HepG2 (cell line): Measurements from ENCODE around the gene ADGRG6. TPM values are rescaled to one million over a fixed set of nuclear protein-coding genes. Genes with fewer than 3 reads are reported as not detected.

Source experiments
- CEBPG ChIP-seq: IDR thresholded peaks from 2 replicates; pipeline ENCODE4 v1.6.1; 2016
- CREM ChIP-seq, 2 experiments: sonication (generic) in 1 of 2; formaldehyde crosslinking in 1 of 2; IDR thresholded peaks; 2 replicates each; pipeline versions ENCODE4 v1.4.0 to v1.6.1; 2016 to 2020; ENCODE audit warnings: antibody characterized with exemption in 1 of 2, mild to moderate bottlenecking in 1 of 2, missing genetic modification reagents in 1 of 2
- EHMT2 ChIP-seq: fragments of 200-600 bp; sonication (generic); IDR thresholded peaks from 2 replicates; pipeline ENCODE4 v1.7.0; 2017; ENCODE audit warnings: antibody characterized with exemption, low read depth, low read length, borderline replicate concordance
- ELF1 ChIP-seq: sonication (generic); formaldehyde crosslinking; IDR thresholded peaks from 2 replicates; pipeline ENCODE4 v1.4.0; 2020; ENCODE audit warnings: missing genetic modification reagents
- ELF3 ChIP-seq: IDR thresholded peaks from 2 replicates; pipeline ENCODE4 v1.6.1; 2016; ENCODE audit warnings: missing genetic modification reagents, missing compliant biosample characterization
- FOXA3 ChIP-seq: IDR thresholded peaks from 2 replicates; pipeline ENCODE4 v1.6.1; 2016; ENCODE audit warnings: missing genetic modification reagents, missing compliant biosample characterization
- GATAD2A ChIP-seq: IDR thresholded peaks from 2 replicates; pipeline ENCODE4 v1.6.1; 2016
- GLI4 ChIP-seq: sonication (generic); formaldehyde crosslinking; IDR thresholded peaks from 2 replicates; pipeline ENCODE4 v1.5.1; 2020; ENCODE audit warnings: missing genetic modification reagents, mild to moderate bottlenecking, moderate library complexity, borderline replicate concordance
- JARID2 ChIP-seq: sonication (generic); formaldehyde crosslinking; IDR thresholded peaks from 2 replicates; pipeline ENCODE4 v1.8.1; 2023; ENCODE audit warnings: missing genetic modification reagents, inconsistent platforms; ENCODE audit not compliant: insufficient replicate concordance
- KAT8 ChIP-seq: IDR thresholded peaks from 2 replicates; pipeline ENCODE4 v1.6.1; 2016; ENCODE audit warnings: missing genetic modification reagents, missing compliant biosample characterization
- MED1 ChIP-seq: sonication (generic); formaldehyde crosslinking; IDR thresholded peaks from 2 replicates; pipeline ENCODE4 v1.4.0; 2020; ENCODE audit warnings: missing genetic modification reagents
- MXI1 ChIP-seq: IDR thresholded peaks from 3 replicates; pipeline ENCODE4 v1.6.1; 2012; ENCODE audit warnings: low read depth, low read length, inconsistent platforms, borderline replicate concordance
- NFKBIZ ChIP-seq: IDR thresholded peaks from 2 replicates; pipeline ENCODE4 v1.6.1; 2018; ENCODE audit warnings: missing genetic modification reagents, missing compliant biosample characterization
- SCMH1 ChIP-seq: sonication (generic); formaldehyde crosslinking; IDR thresholded peaks from 2 replicates; pipeline ENCODE4 v1.9.0; 2021; ENCODE audit warnings: missing genetic modification reagents, mild to moderate bottlenecking, borderline replicate concordance
- SMARCC2 ChIP-seq: fragments of 450-650 bp; IDR thresholded peaks from 2 replicates; pipeline ENCODE4 v1.6.1; 2017; ENCODE audit warnings: antibody characterized with exemption, mild to moderate bottlenecking
- SP2 ChIP-seq: sonication (generic); formaldehyde crosslinking; IDR thresholded peaks from 2 replicates; pipeline ENCODE4 v1.5.1; 2020; ENCODE audit warnings: mild to moderate bottlenecking, missing genetic modification reagents
- SRSF1 ChIP-seq: fragments of 200-400 bp; formaldehyde crosslinking; optimal IDR thresholded peaks from 2 replicates; pipeline ENCODE3; 2017; ENCODE audit warnings: mild to moderate bottlenecking, low read depth, low read length, moderate library complexity
- TARDBP ChIP-seq: sonication (generic); formaldehyde crosslinking; IDR thresholded peaks from 2 replicates; pipeline ENCODE4 v1.8.0; 2022; ENCODE audit warnings: mild to moderate bottlenecking, missing genetic modification reagents
- TCF12 ChIP-seq, 2 experiments: fragments of 450-650 bp in 1 of 2; sonication (generic) in 1 of 2; formaldehyde crosslinking in 1 of 2; IDR thresholded peaks; 2 replicates each; pipeline versions ENCODE4 v1.6.1 to v1.8.0; 2017 to 2022; ENCODE audit warnings: antibody characterized with exemption in 1 of 2, mild to moderate bottlenecking in 1 of 2, missing genetic modification reagents in 1 of 2, moderate library complexity in 1 of 2
- XRCC5 ChIP-seq: fragments of 200-400 bp; formaldehyde crosslinking; optimal IDR thresholded peaks from 2 replicates; pipeline ENCODE3; 2017; ENCODE audit warnings: mild to moderate bottlenecking, low read length
- ZBTB34 ChIP-seq: sonication (generic); formaldehyde crosslinking; IDR thresholded peaks from 2 replicates; pipeline ENCODE4 v1.8.0; 2022; ENCODE audit warnings: mild to moderate bottlenecking, missing genetic modification reagents
- ZFP37 ChIP-seq: sonication (generic); formaldehyde crosslinking; IDR thresholded peaks from 2 replicates; pipeline ENCODE4 v1.4.0; 2020; ENCODE audit warnings: missing genetic modification reagents, borderline replicate concordance
- ZFP82 ChIP-seq: sonication (generic); formaldehyde crosslinking; IDR thresholded peaks from 2 replicates; pipeline ENCODE4 v1.5.1; 2020; ENCODE audit warnings: mild to moderate bottlenecking, missing genetic modification reagents, borderline replicate concordance
- ZNF34 ChIP-seq: sonication (generic); formaldehyde crosslinking; IDR thresholded peaks from 2 replicates; pipeline ENCODE4 v1.4.0; 2020; ENCODE audit warnings: mild to moderate bottlenecking, missing genetic modification reagents, borderline replicate concordance
- ZNF570 ChIP-seq: sonication (generic); formaldehyde crosslinking; IDR thresholded peaks from 2 replicates; pipeline ENCODE4 v1.4.0; 2020; ENCODE audit warnings: mild to moderate bottlenecking, missing genetic modification reagents, borderline replicate concordance
- ZNF749 ChIP-seq: sonication (generic); formaldehyde crosslinking; IDR thresholded peaks from 2 replicates; pipeline ENCODE4 v1.8.0; 2022; ENCODE audit warnings: mild to moderate bottlenecking, missing genetic modification reagents, moderate library complexity, borderline replicate concordance
- ZSCAN9 ChIP-seq: IDR thresholded peaks from 2 replicates; pipeline ENCODE4 v1.6.1; 2016; ENCODE audit warnings: borderline replicate concordance
- polyA plus RNA-seq, 8 experiments: library from polyadenylated mRNA; depleted of rRNA in 3 of 8; stranded (reverse) in 7 of 8; unstranded in 1 of 8; fragments of >200 nt; fragmentation: Illumina TruSeq in 4 of 8; extraction: Trizol in 4 of 8; gene quantifications; 2 replicates each; pipeline versions ENCODE4 v1.2.1 to v1.2.3, GENCODE V29; 2011 to 2016; ENCODE audit warnings: low read depth in 4 of 8, missing spikeins in 1 of 8, mixed read lengths in 1 of 8; ENCODE audit not compliant: insufficient read depth in 1 of 8
- total RNA-seq, 5 experiments: library from RNA; depleted of rRNA; stranded (reverse); fragments of >200 nt; fragmentation: Illumina TruSeq; extraction: Trizol; gene quantifications; 2 replicates each; pipeline ENCODE4 v1.2.3, GENCODE V29; 2016; ENCODE audit warnings: low read depth in 1 of 5
- TF ChIP-seq, protein P1 (sequence below): IDR thresholded peaks from 2 replicates; pipeline ENCODE4 v1.6.1; 2018; ENCODE audit warnings: missing genetic modification reagents
- TF ChIP-seq, protein P2 (sequence below): sonication (generic); formaldehyde crosslinking; IDR thresholded peaks from 2 replicates; pipeline ENCODE4 v1.4.0; 2020; ENCODE audit warnings: mild to moderate bottlenecking, missing genetic modification reagents

ADGRG6 gene
- total and polyA plus RNA-seq, 2 of the 13 experiments (the other 11 are each of a cell fraction or from before 2014, with no cell fraction given) = 129 to 249 TPM

DNA sequence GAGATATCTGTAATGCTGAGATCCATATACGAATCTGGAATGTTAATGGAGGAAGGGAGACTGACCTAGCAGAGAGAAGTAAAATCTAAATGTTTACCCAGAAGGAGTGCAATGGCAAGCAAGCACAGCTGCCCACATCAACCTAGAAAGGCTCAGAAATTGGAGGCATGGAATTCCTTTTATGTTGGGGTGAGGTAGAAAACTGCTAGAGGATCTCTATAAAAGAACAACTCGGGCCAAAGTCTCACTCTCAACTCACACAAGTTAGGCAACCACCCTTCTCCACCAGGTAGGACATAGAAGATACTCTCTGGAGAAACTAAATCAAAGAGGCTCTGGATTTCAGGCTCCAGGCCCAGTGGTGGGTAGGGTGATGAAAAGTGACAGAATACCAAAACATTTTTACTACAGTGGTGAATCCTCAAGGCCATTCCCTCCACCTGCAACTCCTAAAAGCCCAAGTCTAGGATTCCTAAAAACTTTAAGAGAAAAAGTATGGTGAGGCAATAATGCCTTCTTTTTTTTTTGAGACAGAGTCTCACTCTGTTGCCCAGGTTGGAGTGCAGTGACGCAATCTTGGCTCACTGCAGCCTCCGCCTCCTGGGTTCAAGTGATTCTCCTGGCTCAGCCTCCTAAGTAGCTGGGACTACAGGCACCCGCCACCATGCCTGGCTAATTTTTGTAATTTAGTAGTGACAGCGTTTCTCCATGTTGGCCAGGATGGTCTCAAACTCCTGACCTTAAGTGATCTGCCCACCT, 9.5 kb upstream of the ADGRG6 start (continued):
- TF ChIP-seq KAT8 (CRISPR knock-in tag) (0 out of 2 replicates have a peak, but pooled peaks have one; percentile 14), ZBTB34 (CRISPR knock-in tag) (no peak), MXI1 (no peak), ZFP82 (CRISPR knock-in tag) (no peak), TARDBP (CRISPR knock-in tag) (no peak), GATAD2A (CRISPR knock-in tag) (peak; percentile 48), SRSF1 (no peak), EHMT2 (peak; percentile 71; the same call in 1 of the 2 replicates), CEBPG (peak; percentile 58), FOXA3 (CRISPR knock-in tag) (peak; percentile 41; the same call in 1 of the 2 replicates), ELF1 (CRISPR knock-in tag) (no peak), ZFP37 (CRISPR knock-in tag) (no peak), XRCC5 (no peak), ZNF570 (CRISPR knock-in tag) (no peak), ELF3 (CRISPR knock-in tag) (peak; percentile 16; the same call in 1 of the 2 replicates), SMARCC2 (no peak), JARID2 (CRISPR knock-in tag) (no peak), ZSCAN9 (no peak), ZNF749 (CRISPR knock-in tag) (no peak), MED1 (no peak), NFKBIZ (no peak), TCF12 (IDR thresholded peaks at IDR 0.05) (no peak), TCF12 (CRISPR knock-in tag; IDR thresholded peaks at IDR 0.05) (no peak), SP2 (CRISPR knock-in tag) (no peak), SCMH1 (CRISPR knock-in tag) (no peak), ZNF34 (no peak), CREM (IDR thresholded peaks at IDR 0.05) (peak; percentile 42; the same call in 1 of the 2 replicates), CREM (CRISPR knock-in tag; IDR thresholded peaks at IDR 0.05) (no peak), GLI4 (no peak)
- TF ChIP-seq, protein P1, sequence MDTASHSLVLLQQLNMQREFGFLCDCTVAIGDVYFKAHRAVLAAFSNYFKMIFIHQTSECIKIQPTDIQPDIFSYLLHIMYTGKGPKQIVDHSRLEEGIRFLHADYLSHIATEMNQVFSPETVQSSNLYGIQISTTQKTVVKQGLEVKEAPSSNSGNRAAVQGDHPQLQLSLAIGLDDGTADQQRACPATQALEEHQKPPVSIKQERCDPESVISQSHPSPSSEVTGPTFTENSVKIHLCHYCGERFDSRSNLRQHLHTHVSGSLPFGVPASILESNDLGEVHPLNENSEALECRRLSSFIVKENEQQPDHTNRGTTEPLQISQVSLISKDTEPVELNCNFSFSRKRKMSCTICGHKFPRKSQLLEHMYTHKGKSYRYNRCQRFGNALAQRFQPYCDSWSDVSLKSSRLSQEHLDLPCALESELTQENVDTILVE = peak; percentile 40; the same call in 1 of the 2 replicates
- TF ChIP-seq, protein P2, sequence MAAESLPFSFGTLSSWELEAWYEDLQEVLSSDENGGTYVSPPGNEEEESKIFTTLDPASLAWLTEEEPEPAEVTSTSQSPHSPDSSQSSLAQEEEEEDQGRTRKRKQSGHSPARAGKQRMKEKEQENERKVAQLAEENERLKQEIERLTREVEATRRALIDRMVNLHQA (CRISPR knock-in tag) = no peak
